ENCODE results near the gene ARVCF. TPM values are rescaled to one million over a fixed set of nuclear protein-coding genes. Genes with fewer than 3 reads are reported as not detected.

The ARVCF gene
- total RNA-seq, 1 experiment from 2014 or later = 3.8 TPM

DNA sequence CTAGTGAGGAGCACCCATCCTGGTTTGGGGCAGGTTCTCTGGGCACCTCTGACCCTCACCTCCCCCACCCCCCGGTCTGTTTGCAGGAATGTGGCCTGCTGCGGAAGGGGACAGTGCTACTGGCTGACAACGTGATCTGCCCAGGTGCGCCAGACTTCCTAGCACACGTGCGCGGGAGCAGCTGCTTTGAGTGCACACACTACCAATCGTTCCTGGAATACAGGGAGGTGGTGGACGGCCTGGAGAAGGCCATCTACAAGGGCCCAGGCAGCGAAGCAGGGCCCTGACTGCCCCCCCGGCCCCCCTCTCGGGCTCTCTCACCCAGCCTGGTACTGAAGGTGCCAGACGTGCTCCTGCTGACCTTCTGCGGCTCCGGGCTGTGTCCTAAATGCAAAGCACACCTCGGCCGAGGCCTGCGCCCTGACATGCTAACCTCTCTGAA lies 48.2 kb downstream of the ARVCF start:
- Histone ChIP-seq H3K9me3 (no peaks in the 10 kb centered on the region), H3K36me3 (peaks cover 14% of the 10 kb centered on the region), H3K27me3 (no peaks in the 10 kb centered on the region), H3K4me3 (no peak overlapping the region)
- no peak for DNase-seq

DNA sequence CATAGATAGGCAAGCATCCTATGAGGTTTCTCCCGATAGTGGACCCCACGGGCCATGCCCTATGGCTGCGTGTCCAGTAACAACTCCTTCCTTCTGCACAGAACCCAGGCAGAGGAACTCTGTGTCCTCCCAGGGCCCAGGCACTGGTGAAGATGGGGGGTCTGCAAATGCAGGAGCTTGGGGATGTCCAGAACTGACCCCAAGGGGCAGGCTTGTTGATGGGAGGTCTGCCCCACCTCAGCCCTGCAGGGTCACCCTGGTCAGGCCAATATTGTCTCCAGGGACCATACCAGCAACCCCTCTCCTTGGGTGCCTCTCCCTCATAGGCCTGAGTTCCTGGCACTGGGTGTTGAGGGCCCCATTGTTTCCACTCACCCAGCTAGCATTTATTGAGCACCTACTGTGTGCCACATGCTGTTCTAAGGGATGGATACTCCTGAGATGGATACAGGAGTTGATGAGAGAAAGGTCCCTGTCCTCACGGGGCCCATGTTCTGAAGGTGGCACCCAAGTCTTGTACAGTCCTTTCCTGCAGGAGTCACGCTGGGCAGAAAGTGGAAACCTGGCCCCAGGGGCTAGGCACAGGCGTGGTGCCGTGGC lies 48.7 kb downstream of the ARVCF start:
- no peak for DNase-seq
- H3K36me3 ChIP-seq = peaks cover 14% of the 10 kb centered on the region
- no peaks in the 10 kb centered on the region for H3K9me3 ChIP-seq
- no peak overlapping the region for H3K4me3 ChIP-seq
- no peaks in the 10 kb centered on the region for H3K27me3 ChIP-seq

DNA sequence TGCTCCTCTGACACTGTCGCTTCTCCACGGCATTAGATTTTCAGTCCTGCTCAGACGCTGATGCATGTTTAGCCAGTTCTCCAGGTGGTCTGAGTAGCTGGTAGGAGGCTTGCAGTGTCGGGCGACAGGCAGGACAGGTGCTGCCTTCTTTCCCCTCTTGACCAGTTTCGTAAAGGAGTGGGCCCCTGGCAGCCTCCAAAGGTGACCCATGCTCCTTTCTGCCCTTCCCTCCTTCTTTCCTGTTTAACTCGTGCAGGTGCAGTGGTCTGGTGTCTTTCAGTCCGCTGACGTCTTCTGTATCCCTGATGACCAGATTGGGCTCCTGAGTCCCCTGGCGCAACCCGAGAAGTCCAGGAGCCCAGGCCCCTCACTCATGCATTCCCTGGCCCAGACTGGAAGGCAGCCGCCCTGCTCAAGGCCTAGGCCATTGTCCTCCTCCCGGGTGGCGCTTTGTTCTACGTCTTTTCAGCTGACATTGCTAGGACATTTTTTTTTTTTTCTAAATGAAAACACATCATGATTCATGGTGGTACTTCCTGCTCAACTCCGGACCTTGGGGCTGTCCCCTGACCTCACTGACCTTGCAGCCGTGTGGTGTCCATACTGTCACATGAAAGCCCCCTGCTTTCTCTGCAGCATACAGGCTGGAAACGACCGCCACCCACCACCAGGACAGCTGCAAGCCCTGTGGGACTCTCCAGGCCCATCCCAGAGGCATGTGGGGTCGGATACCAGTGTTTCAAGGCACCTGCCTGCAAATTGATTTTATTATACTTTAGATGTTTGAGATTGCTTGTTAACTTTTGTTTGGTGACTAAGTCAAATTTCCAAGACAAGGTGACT lies 49.5 kb downstream of the ARVCF start:
- Histone ChIP-seq H3K9me3 (no peaks in the 10 kb centered on the region), H3K27me3 (no peaks in the 10 kb centered on the region), H3K36me3 (peaks cover 15% of the 10 kb centered on the region), H3K4me3 (no peak overlapping the region)
- no peak for DNase-seq

DNA sequence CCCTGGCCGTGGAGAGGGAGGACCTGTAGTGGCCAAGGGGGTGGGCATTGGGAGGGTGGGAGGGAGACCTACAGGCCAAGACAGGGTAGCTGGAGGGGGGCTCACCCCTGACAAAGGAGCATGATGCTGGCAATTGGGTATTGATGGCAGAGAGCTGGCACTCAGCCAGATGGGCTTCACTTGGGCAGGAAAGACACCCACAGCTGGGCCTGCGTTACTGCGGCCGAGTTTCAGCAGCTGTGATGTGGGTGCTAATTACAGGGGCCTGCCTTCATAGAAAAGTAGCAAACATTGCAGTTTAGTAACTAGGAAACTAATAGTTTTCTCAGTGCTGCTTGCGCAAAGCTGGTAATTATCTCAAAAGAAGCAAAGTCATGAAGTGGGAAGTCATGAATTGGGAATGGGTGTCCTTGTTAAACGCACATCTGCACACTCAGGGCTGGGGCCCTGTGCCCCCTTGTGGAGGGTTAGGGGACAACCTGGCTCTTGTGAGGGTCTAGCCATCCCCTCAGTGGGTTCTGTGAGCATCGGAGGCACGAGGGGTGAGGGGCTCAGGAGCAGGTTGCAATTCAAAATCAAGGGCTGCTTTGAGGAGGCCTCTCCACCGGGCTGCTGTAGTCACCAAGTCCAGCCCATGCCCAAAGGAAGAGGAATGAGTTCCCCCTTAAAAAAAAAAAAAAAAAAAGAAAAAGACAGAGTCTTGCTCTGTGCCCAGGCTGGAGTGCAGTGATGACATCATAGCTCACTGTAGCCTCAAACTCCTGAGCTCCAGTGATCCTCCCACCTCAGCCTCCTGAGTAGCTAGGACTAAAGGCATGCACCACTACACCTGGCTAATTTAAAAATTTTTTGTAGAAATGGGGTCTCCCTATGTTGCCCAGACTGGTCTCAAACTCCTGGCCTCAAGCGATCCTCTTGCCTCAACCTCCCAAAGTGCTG lies 50.6 kb downstream of the ARVCF start:
- no peak overlapping the region for H3K4me3 ChIP-seq
- no peak for DNase-seq
- H3K9me3 ChIP-seq = no peaks in the 10 kb centered on the region
- peaks cover 17% of the 10 kb centered on the region for H3K36me3 ChIP-seq
- H3K27me3 ChIP-seq = no peaks in the 10 kb centered on the region

DNA sequence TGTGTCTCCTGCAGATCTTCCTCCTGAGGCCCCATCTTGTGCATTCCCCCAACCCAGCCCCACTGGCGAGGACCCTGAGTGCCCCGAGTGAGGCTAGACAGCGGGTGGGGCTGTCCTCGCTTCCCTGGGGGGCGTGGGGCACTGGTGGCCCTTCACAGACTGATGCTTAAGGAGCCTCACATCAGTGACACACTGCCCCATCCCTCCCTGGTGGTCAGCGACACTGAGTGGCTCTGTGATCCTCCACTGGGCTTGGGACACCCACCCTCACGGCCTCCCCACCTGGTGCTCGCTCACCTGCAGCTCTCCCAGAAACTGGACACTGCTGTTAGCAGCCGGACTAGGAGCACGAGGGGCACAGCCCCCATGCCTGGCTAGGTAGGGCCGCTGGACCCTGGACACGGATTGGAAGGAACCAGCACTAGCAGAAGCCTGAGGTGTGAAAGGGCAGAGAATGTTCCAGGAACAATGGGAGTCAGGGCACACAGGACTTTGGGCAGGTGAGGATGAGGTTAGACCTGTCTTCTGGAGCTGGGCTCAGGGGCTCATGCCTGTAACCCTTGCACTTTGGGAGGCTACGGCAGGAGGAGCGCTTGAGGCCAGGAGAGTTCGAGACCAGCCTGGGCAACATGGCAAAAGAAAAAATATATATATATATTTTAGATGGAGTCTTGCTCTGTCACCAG lies 51.8 kb downstream of the ARVCF start:
- Histone ChIP-seq H3K9me3 (no peaks in the 10 kb centered on the region), H3K4me3 (no peak overlapping the region), H3K27me3 (no peaks in the 10 kb centered on the region), H3K36me3 (peaks cover 17% of the 10 kb centered on the region)
- DNase-seq = no peak

DNA sequence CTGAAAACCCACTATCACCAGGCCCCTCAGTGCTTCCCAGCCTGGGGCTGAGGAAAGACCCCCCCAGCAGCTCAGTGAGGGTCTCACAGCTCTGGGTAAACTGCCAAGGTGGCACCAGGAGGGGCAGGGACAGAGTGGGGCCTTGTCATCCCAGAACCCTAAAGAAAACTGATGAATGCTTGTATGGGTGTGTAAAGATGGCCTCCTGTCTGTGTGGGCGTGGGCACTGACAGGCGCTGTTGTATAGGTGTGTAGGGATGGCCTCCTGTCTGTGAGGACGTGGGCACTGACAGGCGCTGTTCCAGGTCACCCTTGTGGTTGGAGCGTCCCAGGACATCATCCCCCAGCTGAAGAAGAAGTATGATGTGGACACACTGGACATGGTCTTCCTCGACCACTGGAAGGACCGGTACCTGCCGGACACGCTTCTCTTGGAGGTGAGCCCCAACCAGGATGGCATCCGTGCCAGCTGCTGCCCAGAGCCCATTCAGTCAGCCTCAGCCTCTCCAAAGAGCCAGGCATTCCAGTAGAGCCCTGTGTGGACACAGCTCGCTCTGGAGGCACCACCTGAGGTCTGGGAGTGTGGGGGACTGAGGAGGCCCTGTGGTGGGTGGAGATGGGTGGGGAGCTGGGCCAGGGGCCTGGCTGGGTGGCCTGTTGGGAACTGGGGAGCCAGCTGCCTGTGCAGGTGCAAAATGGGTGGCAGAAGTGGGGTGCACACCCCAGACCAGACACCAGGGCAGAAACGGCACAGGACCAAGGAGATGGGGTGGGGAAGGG lies 52.6 kb downstream of the ARVCF start:
- Histone ChIP-seq H3K36me3 (peaks cover 17% of the 10 kb centered on the region), H3K4me3 (no peak overlapping the region), H3K9me3 (no peaks in the 10 kb centered on the region), H3K27me3 (no peaks in the 10 kb centered on the region)
- no peak for DNase-seq

DNA sequence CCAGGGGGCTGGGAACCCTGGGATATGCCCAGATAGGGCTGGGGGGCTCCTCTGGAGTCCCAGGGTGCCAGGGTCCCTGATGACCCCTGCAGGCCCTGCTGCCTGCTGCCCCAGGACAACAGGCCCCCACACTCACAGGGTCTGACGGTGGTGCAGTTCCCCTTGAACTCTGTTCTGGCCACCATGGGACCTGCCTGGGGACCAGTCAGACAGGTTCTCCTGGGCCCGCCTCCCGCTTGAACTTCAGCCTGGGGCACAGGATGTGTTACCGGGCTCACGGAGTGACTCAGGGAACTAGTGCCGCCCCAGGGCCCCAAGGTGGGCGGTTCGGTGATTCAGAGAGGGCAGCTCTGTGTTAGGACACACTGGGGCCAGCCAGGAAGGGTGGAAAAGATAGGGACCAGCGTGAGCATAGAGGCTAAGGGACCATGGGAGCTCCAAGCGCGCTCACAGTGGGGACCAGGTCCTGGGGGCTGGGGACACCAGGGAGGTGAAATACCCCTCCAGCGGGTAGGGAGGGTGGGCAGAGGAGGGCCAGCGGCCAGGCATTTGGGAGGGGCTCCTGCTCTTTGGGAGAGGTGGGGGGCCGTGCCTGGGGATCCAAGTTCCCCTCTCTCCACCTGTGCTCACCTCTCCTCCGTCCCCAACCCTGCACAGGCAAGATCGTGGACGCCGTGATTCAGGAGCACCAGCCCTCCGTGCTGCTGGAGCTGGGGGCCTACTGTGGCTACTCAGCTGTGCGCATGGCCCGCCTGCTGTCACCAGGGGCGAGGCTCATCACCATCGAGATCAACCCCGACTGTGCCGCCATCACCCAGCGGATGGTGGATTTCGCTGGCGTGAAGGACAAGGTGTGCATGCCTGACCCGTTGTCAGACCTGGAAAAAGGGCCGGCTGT lies 53.5 kb downstream of the ARVCF start:
- Histone ChIP-seq H3K27me3 (no peaks in the 10 kb centered on the region), H3K9me3 (no peaks in the 10 kb centered on the region), H3K36me3 (peaks cover 17% of the 10 kb centered on the region), H3K4me3 (no peak overlapping the region)
- DNase-seq = peak; percentile 79

DNA sequence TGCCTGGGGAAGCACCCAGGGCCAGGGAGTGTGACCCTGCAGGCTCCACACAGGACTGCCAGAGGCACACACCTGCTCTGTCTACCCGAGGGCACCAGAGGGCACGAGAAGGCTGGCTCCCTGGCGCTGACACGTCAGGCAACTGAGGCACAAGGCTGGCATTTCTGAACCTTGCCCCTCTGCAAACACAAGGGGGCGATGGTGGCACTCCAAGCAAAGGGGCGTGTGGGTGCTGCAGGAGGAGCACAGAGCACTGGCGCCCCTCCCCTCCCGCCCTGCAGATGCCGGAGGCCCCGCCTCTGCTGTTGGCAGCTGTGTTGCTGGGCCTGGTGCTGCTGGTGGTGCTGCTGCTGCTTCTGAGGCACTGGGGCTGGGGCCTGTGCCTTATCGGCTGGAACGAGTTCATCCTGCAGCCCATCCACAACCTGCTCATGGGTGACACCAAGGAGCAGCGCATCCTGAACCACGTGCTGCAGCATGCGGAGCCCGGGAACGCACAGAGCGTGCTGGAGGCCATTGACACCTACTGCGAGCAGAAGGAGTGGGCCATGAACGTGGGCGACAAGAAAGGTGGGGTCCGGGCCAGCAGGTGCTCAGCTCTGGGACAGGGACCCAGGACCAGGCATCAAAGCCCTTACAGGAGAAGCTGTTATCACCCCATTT lies 54.2 kb downstream of the ARVCF start:
- Histone ChIP-seq H3K36me3 (peaks cover 13% of the 10 kb centered on the region), H3K27me3 (no peaks in the 10 kb centered on the region), H3K9me3 (no peaks in the 10 kb centered on the region), H3K4me3 (no peak overlapping the region)
- DNase-seq = peak; percentile 72

DNA sequence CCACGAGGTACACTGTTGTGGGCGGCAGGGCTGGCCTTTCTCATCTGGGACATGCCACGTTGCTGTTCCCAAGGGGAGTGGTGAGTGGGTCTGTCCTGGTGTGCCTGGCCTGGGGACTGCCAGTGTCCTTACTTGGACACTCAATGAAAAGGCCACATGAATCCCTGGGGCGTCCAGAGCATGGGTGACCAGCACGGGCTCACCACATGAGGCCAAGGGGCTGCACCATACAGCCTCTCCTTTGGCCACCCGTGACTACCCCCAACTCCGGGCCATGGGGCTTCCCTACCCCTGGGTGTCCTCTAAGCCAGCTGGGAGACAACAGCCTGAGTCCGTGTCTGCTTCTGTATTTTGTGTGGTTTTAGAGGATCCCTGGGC lies 54.8 kb downstream of the ARVCF start:
- peaks cover 13% of the 10 kb centered on the region for H3K36me3 ChIP-seq

DNA sequence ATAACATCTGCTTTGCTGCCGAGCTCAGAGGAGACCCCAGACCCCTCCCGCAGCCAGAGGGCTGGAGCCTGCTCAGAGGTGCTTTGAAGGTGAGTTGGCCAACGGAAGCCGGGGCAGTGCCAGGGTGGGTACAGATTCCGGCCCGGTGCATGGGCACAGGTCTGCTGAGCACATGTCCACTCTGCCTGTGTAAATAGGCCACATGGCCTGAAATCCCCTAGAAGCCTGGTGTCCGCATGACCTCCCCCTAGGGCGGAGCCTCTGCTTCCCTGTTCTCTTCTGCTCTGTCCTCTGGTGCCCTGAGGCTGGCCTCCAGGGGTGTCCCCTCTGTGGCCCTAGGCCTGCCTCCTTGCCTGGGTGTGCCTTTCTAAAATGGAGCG lies 55.4 kb downstream of the ARVCF start:
- Histone ChIP-seq H3K9me3 (no peaks in the 10 kb centered on the region), H3K36me3 (peaks cover 13% of the 10 kb centered on the region)
- no peak for DNase-seq

More for the DNA sequence above, 54.8 kb downstream of the ARVCF start:
- DNase-seq = no peak
- no peak overlapping the region for H3K4me3 ChIP-seq
- no peaks in the 10 kb centered on the region for H3K9me3 ChIP-seq
- no peaks in the 10 kb centered on the region for H3K27me3 ChIP-seq

DNA sequence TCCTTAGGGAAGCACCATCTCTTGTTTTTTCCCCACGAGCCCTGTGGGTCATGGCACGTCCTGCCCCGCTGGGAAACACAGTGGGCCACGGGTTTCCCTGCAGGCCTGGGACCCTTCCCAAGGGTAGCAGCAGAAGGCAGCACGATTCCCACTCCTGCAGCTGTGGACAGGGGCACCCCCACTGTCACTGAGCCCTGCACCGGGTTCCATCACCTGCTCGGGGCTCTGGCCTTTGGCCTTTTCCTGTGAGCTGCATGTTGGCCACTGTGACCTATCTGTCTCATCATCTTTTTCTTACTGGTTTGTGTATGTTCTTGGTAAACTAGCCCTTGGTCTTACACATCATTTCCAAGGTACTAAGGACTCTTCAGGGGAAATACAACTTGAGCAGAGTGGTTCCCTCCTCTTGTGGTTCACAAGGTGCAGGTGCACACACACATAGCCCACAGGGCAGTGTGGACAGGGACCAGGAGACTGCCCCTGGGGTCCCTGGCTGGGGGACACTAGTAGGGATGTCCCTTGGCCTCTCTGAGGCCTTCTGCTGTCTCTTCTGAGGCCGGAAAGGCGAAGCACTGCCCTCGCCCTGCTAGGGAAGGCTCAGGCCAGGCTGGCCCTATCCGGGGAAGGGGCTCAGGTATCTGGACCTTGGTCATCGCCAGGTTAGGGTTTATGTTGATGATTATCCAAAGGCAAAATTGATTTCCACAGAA lies 56.0 kb downstream of the ARVCF start:
- no peak overlapping the region for H3K4me3 ChIP-seq
- peaks cover 13% of the 10 kb centered on the region for H3K36me3 ChIP-seq
- no peak for DNase-seq
- H3K9me3 ChIP-seq = no peaks in the 10 kb centered on the region
- H3K27me3 ChIP-seq = no peaks in the 10 kb centered on the region

More for the DNA sequence above, 55.4 kb downstream of the ARVCF start:
- Histone ChIP-seq H3K4me3 (no peak overlapping the region), H3K27me3 (no peaks in the 10 kb centered on the region)

DNA sequence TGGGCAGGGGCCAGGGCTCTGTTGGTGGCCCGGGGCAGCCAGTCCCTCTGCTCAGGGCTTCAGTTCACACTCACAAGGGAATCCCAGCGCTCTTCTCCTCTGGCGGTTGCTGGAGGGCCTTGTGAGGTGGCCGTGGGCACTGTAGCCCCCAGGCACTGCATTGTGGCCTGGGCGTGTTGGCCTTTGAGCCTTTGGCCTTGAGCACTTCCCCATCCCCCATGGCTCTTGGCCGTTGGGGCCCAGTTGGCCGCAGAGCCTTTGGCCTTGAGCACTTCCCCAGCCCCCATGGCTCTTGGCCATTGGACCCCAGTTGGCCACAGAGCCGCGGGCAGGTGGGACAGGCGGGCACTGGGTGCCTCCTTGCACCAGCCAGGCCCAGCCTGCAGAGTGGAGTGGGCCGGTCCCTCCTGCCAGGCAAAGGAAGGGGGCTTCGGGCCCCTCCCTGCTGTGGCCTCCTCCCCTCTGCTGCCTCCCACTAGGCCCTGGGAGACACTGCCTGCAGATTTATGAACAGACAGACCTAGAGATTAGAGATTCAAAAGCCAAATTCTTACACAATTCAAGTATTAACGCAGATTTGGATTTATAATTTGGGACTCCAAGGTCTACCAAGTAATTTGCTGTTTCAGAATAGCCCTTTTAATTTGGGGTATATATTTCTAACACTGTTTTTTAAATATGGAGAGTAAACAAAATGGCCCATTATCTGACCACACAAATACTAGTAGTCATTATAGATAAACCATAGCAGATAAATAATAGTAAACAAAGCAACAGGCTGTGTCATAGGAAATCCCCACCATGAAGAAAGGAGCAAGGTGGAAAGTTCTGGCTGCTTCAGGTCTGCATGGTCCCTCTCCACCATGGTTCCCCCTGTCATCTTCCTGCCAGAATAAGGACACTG lies 56.8 kb downstream of the ARVCF start:
- no peak overlapping the region for H3K4me3 ChIP-seq
- H3K36me3 ChIP-seq = peaks cover 11% of the 10 kb centered on the region
- no peaks in the 10 kb centered on the region for H3K9me3 ChIP-seq
- H3K27me3 ChIP-seq = no peaks in the 10 kb centered on the region
- DNase-seq = no peak

DNA sequence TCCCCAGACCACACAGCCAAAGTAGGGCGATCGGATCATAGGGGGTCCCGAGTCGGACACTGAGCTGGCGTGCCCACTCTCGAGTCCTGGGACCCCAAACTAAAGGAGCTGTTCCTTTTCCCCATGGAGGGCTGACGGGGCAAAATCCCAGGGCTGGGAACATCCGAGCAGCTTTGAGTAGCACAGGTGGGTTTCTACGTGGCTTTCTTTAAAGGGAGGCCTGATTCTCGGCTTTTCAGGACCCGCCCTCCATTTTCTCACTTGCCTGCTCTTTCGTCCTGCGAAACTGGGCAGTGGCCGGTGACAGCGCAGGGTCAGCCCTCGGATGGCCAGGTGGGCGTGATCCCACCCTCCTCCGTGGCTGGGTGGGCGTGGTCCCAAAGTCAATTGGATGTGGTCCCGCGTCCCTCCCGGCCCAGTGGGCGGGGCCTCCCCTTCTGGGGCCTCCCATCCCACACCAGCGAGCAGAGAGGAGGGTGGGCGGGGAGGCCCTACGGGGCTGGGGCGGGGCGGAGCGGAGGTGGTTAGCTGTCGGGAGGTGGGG lies 57.5 kb downstream of the ARVCF start:
- no peaks in the 10 kb centered on the region for H3K9me3 ChIP-seq
- H3K36me3 ChIP-seq = peaks cover 8% of the 10 kb centered on the region
- H3K27me3 ChIP-seq = no peaks in the 10 kb centered on the region
- no peak for DNase-seq
- H3K4me3 ChIP-seq = no peak overlapping the region
